BJ (cell line): Measurements from ENCODE around the gene SOX6. TPM values are rescaled to one million over a fixed set of nuclear protein-coding genes. Genes with fewer than 3 reads are reported as not detected.

Experiments
- CTCF ChIA-PET: fragments of 350-600 bp; formaldehyde crosslinking; extraction: SDS; loops from one replicate; lab custom pipeline; 2021; ENCODE audit warnings: antibody characterized with exemption, inconsistent platforms; lab: Yijun Ruan, JAX
- POLR2A ChIA-PET: fragments of 300-600 bp; sonication (Branson Sonifier 250); formaldehyde crosslinking; extraction: SDS; loops from one replicate; lab custom pipeline; 2021; ENCODE audit warnings: antibody characterized with exemption; lab: Charles Lee
- DNase-seq: peaks from one replicate; pipeline ENCODE4 v3.0.0-alpha.2; 2011; ENCODE audit warnings: low read depth
- H3K27me3 ChIP-seq: 2 replicates; pipeline ENCODE4 v1.6.0; 2011; ENCODE audit warnings: low read length; ENCODE audit not compliant: control insufficient read depth, insufficient read depth
- H3K36me3 ChIP-seq: 2 replicates; pipeline ENCODE4 v1.5.1; 2011; ENCODE audit warnings: low read length; ENCODE audit not compliant: control insufficient read depth, insufficient read depth
- H3K4me3 ChIP-seq: 2 replicates; pipeline ENCODE4 v1.5.1; 2011; ENCODE audit warnings: low read depth, mild to moderate bottlenecking, control low read depth, low read length
- CTCF ChIP-seq: IDR thresholded peaks from 2 replicates; pipeline ENCODE4 v1.5.1; 2011; ENCODE audit warnings: low read depth, mild to moderate bottlenecking, control low read depth, inconsistent platforms, low read length, moderate library complexity; ENCODE audit not compliant: insufficient read depth
- polyA plus RNA-seq: library from polyadenylated mRNA; depleted of rRNA; stranded (reverse); fragments of >200 nt; gene quantifications from 2 replicates; pipeline ENCODE4 v1.2.3, GENCODE V29; 2011

The SOX6 gene
- polyA plus RNA-seq, 1 experiment, result 1.9 TPM

DNA sequence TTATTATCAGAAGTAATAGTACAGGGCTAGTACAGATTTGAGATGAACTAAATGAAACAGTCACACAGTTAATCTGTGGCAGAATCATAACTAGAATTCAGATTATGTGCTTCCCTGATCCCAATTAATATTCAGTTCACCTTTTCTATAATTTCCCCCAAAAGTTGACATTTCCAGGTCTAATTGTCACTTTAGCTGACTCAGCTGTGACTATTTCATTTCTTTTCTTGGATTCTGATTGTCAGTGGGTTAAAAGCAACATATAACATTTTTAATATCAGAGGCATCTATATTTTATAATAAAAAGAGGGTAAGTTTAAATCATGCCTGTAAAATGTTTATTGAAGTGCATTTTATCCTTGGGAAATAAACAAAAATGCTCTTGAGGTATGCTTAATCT lies 28.8 kb upstream of the SOX6 start:
- no peak for DNase-seq
- Histone ChIP-seq H3K36me3 (no peaks in the 10 kb centered on the region), H3K4me3 (no peak overlapping the region), H3K27me3 (no peaks in the 10 kb centered on the region)
- ChIA-PET POLR2A (no interaction called here), CTCF (no interaction called here)
- no peak for TF ChIP-seq CTCF

- no peak for TF ChIP-seq CTCF
- H3K4me3 ChIP-seq, result no peak overlapping the region
- H3K27me3 ChIP-seq, result no peaks in the 10 kb centered on the region
- CTCF ChIA-PET, result interaction anchor here (0.9 kb wide), 1 partner anchor 10 kb away, joined by 5 read pairs; no protein-coding TSS in a partner anchor
- POLR2A ChIA-PET, result interaction anchor here (0.6 kb wide), 1 partner anchor 13 kb away, joined by 4 read pairs; no protein-coding TSS in a partner anchor
- no peaks in the 10 kb centered on the region for H3K36me3 ChIP-seq
- DNase-seq, result peak; percentile 41
These were observed 26.5 kb upstream of the SOX6 start for GRCh38 chr11:16382638-16383380.

DNA sequence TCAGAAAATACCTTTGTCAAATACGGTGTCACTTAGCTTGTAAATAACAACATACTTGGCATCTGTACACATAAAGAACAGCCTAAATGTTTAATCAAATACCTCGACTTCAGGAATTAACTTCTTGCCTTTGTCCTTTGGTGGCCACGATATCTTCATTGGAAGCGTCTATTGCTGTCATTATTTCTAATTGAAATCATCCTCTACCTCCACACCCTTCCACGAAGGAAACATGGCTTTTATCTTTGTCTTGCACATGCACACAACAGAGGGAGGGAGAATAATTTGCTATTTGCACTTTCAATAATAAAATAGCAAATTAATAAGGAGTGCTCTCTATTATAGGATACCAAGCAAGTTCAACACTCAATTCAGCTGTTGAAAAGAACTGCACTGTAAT lies 25.8 kb upstream of the SOX6 start:
- POLR2A ChIA-PET, result interaction anchor here (0.6 kb wide), 1 partner anchor 12 kb away, joined by 4 read pairs; no protein-coding TSS in a partner anchor
- DNase-seq, result no peak
- H3K4me3 ChIP-seq, result no peak overlapping the region
- H3K27me3 ChIP-seq, result no peaks in the 10 kb centered on the region
- no peaks in the 10 kb centered on the region for H3K36me3 ChIP-seq
- CTCF ChIA-PET, result no interaction called here
- no peak for TF ChIP-seq CTCF

DNA sequence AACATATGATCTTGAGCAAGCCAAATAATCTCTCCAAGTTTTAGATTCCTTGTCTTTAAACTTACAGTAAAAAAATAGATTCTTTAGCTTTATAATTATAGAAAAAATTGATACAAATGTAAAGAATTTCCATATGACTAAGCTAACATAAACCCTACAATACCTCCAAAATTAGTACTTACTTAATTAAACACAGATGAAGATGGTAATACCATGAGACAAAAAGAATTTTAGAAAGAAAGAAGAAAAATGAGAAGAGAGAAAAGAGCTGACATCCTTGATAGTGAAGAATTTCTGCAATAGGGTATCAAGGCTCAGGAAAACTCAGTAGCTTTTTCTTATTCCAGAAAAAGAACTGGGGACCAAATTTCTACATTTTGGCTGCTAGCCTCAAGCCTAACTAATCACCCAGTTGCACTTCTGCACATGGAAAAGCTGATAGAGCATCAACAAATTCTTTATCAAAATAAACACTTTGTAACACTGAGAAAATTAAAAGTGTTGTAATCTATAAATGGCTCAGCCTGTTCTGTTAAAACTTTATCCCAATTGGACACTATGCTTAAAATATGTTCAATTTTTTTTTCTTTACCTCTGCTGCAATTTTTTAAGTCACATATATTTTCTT lies 24.7 kb upstream of the SOX6 start:
- Histone ChIP-seq H3K36me3 (no peaks in the 10 kb centered on the region), H3K4me3 (no peak overlapping the region), H3K27me3 (no peaks in the 10 kb centered on the region)
- CTCF ChIA-PET, result interaction anchor here (0.7 to 1.3 kb wide), 3 partner anchors 10 to 441 kb away, joined by 3 read pairs; no protein-coding TSS in a partner anchor
- DNase-seq, result no peak
- TF ChIP-seq CTCF, result no peak
- POLR2A ChIA-PET, result no interaction called here

DNA sequence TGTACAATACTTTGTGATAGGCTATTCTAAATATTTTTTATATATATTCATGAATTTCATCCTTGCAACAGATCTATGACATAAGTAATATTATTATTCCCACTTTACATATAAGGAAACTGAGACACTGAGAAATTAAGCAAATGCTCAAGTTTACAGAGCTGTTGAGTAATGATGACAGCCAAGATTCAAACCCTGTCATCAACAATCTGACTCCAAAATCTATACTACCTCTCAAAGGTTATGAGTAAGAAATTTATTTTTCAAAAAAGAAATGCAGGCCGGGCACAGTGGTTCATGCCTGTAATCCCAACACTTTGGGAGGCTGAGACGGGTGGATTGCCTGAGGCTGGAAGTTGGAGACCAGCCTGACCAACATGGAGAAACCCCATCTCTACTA lies 22.6 kb upstream of the SOX6 start:
- CTCF ChIA-PET, result no interaction called here

More for the DNA sequence above, 22.6 kb upstream of the SOX6 start:
- Histone ChIP-seq H3K36me3 (no peaks in the 10 kb centered on the region), H3K4me3 (no peak overlapping the region), H3K27me3 (no peaks in the 10 kb centered on the region)
- POLR2A ChIA-PET, result no interaction called here
- TF ChIP-seq CTCF, result no peak
- DNase-seq, result no peak
